HEK293 (cell line): Measurements from ENCODE around the gene HRK.

Experiments
- CTCF ChIA-PET: fragments of 350-600 bp; formaldehyde crosslinking; extraction: SDS; loops from one replicate; lab custom pipeline; 2021; ENCODE audit warnings: antibody characterized with exemption; lab: Yijun Ruan, JAX
- POLR2A ChIA-PET: fragments of 300-600 bp; formaldehyde crosslinking; extraction: SDS; loops from one replicate; lab custom pipeline; 2020; ENCODE audit warnings: antibody characterized with exemption, inconsistent platforms; lab: Yijun Ruan, JAX
- H3K27ac ChIP-seq: fragments of 200-500 bp; sonication (Bioruptor generic); 2 replicates; pipeline ENCODE4 v1.5.1; 2014; ENCODE audit warnings: low read depth, low read length, control low read depth, inconsistent platforms; ENCODE audit errors: extremely low read depth
- H3K36me3 ChIP-seq, 2 experiments: fragments of 200-500 bp in 1 of 2; sonication (Bioruptor generic) in 1 of 2; 1 replicate in 1 of 2; 2 replicates in 1 of 2; pipeline ENCODE4 v1.5.1; 2014 to 2017; ENCODE audit warnings: inconsistent platforms in 2 of 2, low read length in 2 of 2; ENCODE audit not compliant: control insufficient read depth in 2 of 2, insufficient read depth in 1 of 2
- H3K4me1 ChIP-seq: fragments of 200-500 bp; sonication (Bioruptor generic); 2 replicates; pipeline ENCODE4 v1.5.1; 2014; ENCODE audit warnings: mild to moderate bottlenecking, low read length, inconsistent platforms; ENCODE audit not compliant: control insufficient read depth, insufficient read depth
- H3K4me3 ChIP-seq: 2 replicates; pipeline ENCODE4 v1.5.1; 2011; ENCODE audit warnings: low read depth, mild to moderate bottlenecking, control low read depth, low read length, moderate library complexity
- H3K9me3 ChIP-seq: fragments of 200-500 bp; sonication (Bioruptor generic); 2 replicates; pipeline ENCODE4 v1.5.1; 2014; ENCODE audit warnings: low read depth, low read length, inconsistent platforms; ENCODE audit not compliant: control insufficient read depth, insufficient read depth
- GLIS2 ChIP-seq: fragments of 450-650 bp; formaldehyde crosslinking; IDR thresholded peaks from 2 replicates; pipeline ENCODE4 v1.5.1; 2016; ENCODE audit warnings: missing biosample characterization, missing genetic modification characterization
- OVOL3 ChIP-seq: fragments of 450-650 bp; formaldehyde crosslinking; IDR thresholded peaks from 2 replicates; pipeline ENCODE4 v1.5.1; 2016; ENCODE audit warnings: missing biosample characterization, missing genetic modification characterization
- ZNF155 ChIP-seq: fragments of 450-650 bp; formaldehyde crosslinking; IDR thresholded peaks from 2 replicates; pipeline ENCODE4 v1.5.1; 2016; ENCODE audit warnings: missing biosample characterization, missing genetic modification characterization
- ZNF202 ChIP-seq: fragments of 450-650 bp; formaldehyde crosslinking; IDR thresholded peaks from 2 replicates; pipeline ENCODE4 v1.5.1; 2016; ENCODE audit warnings: missing biosample characterization, missing genetic modification characterization, borderline replicate concordance
- ZNF473 ChIP-seq: fragments of 450-650 bp; formaldehyde crosslinking; IDR thresholded peaks from 2 replicates; pipeline ENCODE4 v1.5.1; 2017; ENCODE audit warnings: missing biosample characterization, missing genetic modification characterization
- ZNF560 ChIP-seq: fragments of 450-650 bp; formaldehyde crosslinking; IDR thresholded peaks from 2 replicates; pipeline ENCODE4 v1.5.1; 2017; ENCODE audit warnings: missing biosample characterization, missing genetic modification characterization, borderline replicate concordance
- ZNF600 ChIP-seq: fragments of 450-650 bp; formaldehyde crosslinking; IDR thresholded peaks from 2 replicates; pipeline ENCODE4 v1.5.1; 2016; ENCODE audit warnings: missing biosample characterization, missing genetic modification characterization
- ZNF707 ChIP-seq: fragments of 450-650 bp; formaldehyde crosslinking; IDR thresholded peaks from 2 replicates; pipeline ENCODE4 v1.5.1; 2016; ENCODE audit warnings: missing biosample characterization, missing genetic modification characterization
- TF ChIP-seq, protein P1 (sequence below): fragments of 450-650 bp; formaldehyde crosslinking; IDR thresholded peaks from 2 replicates; pipeline ENCODE4 v1.5.1; 2016; ENCODE audit warnings: missing biosample characterization, missing genetic modification characterization
- TF ChIP-seq, protein P2 (sequence below): fragments of 450-650 bp; formaldehyde crosslinking; IDR thresholded peaks from 2 replicates; pipeline ENCODE4 v1.5.1; 2016; ENCODE audit warnings: missing biosample characterization, missing genetic modification characterization
- TF ChIP-seq, protein P3 (sequence below): fragments of 450-650 bp; formaldehyde crosslinking; IDR thresholded peaks from 2 replicates; pipeline ENCODE4 v1.5.1; 2016; ENCODE audit warnings: missing biosample characterization, missing genetic modification characterization, borderline replicate concordance
- TF ChIP-seq, protein P4 (sequence below): fragments of 450-650 bp; formaldehyde crosslinking; IDR thresholded peaks from 2 replicates; pipeline ENCODE4 v1.5.1; 2017; ENCODE audit warnings: missing biosample characterization, missing genetic modification characterization
- TF ChIP-seq, protein P5 (sequence below): fragments of 450-650 bp; formaldehyde crosslinking; IDR thresholded peaks from 2 replicates; pipeline ENCODE4 v1.5.1; 2016; ENCODE audit warnings: missing biosample characterization, missing genetic modification characterization, low read depth

The HRK gene

DNA sequence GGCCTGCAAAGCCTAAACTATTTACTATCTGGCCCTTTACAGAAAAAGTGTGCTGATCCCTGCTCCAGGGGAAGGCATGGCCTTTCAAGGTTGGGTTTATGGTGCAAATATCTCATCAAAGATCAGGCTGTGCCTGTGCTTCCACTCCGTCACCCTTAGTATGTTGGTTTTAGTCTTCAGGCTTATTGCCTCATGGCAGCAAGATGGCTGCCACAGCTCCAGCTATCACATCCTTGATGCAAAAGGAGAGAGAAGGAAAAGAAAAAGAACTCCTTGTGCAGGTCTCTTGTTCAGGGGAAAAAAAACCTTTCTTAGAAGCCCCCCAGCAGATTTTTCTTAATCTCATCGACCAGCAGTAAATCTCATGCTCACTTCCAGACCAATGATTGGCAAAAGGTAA, 9.1 kb upstream of the HRK start (continued):
- TF ChIP-seq, protein P1, sequence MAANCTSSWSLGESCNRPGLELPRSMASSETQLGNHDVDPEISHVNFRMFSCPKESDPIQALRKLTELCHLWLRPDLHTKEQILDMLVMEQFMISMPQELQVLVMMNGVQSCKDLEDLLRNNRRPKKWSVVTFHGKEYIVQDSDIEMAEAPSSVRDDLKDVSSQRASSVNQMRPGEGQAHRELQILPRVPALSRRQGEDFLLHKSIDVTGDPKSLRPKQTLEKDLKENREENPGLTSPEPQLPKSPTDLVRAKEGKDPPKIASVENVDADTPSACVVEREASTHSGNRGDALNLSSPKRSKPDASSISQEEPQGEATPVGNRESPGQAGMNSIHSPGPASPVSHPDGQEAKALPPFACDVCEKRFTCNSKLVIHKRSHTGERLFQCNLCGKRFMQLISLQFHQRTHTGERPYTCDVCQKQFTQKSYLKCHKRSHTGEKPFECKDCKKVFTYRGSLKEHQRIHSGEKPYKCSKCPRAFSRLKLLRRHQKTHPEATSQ, result no peak
- no peak for TF ChIP-seq ZNF560
- peak; percentile 60; the same call in 1 of the 2 replicates for TF ChIP-seq ZNF202 (tag by site-specific recombination)
- TF ChIP-seq, protein P2, sequence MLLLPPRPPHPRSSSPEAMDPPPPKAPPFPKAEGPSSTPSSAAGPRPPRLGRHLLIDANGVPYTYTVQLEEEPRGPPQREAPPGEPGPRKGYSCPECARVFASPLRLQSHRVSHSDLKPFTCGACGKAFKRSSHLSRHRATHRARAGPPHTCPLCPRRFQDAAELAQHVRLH (tag by site-specific recombination), result peak; percentile 76; the same call in 1 of the 2 replicates
- TF ChIP-seq, protein P3, sequence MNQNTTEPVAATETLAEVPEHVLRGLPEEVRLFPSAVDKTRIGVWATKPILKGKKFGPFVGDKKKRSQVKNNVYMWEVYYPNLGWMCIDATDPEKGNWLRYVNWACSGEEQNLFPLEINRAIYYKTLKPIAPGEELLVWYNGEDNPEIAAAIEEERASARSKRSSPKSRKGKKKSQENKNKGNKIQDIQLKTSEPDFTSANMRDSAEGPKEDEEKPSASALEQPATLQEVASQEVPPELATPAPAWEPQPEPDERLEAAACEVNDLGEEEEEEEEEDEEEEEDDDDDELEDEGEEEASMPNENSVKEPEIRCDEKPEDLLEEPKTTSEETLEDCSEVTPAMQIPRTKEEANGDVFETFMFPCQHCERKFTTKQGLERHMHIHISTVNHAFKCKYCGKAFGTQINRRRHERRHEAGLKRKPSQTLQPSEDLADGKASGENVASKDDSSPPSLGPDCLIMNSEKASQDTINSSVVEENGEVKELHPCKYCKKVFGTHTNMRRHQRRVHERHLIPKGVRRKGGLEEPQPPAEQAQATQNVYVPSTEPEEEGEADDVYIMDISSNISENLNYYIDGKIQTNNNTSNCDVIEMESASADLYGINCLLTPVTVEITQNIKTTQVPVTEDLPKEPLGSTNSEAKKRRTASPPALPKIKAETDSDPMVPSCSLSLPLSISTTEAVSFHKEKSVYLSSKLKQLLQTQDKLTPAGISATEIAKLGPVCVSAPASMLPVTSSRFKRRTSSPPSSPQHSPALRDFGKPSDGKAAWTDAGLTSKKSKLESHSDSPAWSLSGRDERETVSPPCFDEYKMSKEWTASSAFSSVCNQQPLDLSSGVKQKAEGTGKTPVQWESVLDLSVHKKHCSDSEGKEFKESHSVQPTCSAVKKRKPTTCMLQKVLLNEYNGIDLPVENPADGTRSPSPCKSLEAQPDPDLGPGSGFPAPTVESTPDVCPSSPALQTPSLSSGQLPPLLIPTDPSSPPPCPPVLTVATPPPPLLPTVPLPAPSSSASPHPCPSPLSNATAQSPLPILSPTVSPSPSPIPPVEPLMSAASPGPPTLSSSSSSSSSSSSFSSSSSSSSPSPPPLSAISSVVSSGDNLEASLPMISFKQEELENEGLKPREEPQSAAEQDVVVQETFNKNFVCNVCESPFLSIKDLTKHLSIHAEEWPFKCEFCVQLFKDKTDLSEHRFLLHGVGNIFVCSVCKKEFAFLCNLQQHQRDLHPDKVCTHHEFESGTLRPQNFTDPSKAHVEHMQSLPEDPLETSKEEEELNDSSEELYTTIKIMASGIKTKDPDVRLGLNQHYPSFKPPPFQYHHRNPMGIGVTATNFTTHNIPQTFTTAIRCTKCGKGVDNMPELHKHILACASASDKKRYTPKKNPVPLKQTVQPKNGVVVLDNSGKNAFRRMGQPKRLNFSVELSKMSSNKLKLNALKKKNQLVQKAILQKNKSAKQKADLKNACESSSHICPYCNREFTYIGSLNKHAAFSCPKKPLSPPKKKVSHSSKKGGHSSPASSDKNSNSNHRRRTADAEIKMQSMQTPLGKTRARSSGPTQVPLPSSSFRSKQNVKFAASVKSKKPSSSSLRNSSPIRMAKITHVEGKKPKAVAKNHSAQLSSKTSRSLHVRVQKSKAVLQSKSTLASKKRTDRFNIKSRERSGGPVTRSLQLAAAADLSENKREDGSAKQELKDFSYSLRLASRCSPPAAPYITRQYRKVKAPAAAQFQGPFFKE, result no peak
- no peak for TF ChIP-seq ZNF707 (tag by site-specific recombination)
- no peak for TF ChIP-seq ZNF155
- TF ChIP-seq ZNF600 (tag by site-specific recombination), result no peak
- TF ChIP-seq, all 188 proteins: peak for 5

DNA sequence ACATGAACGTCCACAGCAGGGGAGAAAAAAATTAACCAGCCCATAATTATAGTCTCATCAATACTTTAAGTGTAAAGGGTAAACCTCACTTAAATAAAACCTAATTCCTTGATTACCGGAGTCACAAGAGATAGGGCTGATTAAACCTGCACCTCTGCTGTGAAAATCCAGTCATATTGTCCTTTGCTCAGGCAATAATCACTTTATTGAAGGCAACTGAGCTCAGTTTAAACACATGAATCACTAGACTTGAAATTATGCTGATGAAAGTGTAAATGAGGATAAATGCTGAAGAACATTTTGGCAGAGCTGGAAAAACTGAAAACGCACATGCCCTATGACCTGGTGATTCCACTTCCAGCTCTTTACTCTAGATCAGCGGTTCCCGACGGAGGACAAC, 6.7 kb upstream of the HRK start:
- no peaks in the 10 kb centered on the region for H3K36me3 ChIP-seq
- no peak overlapping the region for H3K4me3 ChIP-seq
- POLR2A ChIA-PET, result no interaction called here
- H3K27ac ChIP-seq, result no peak overlapping the region
- no peak for TF ChIP-seq GLIS2
- TF ChIP-seq, protein P4, sequence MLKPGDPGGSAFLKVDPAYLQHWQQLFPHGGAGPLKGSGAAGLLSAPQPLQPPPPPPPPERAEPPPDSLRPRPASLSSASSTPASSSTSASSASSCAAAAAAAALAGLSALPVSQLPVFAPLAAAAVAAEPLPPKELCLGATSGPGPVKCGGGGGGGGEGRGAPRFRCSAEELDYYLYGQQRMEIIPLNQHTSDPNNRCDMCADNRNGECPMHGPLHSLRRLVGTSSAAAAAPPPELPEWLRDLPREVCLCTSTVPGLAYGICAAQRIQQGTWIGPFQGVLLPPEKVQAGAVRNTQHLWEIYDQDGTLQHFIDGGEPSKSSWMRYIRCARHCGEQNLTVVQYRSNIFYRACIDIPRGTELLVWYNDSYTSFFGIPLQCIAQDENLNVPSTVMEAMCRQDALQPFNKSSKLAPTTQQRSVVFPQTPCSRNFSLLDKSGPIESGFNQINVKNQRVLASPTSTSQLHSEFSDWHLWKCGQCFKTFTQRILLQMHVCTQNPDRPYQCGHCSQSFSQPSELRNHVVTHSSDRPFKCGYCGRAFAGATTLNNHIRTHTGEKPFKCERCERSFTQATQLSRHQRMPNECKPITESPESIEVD (tag by site-specific recombination), result peak; percentile 49; the same call in 1 of the 2 replicates
- no peaks in the 10 kb centered on the region for H3K4me1 ChIP-seq
- CTCF ChIA-PET, result no interaction called here
- H3K9me3 ChIP-seq, result no peaks in the 10 kb centered on the region

DNA sequence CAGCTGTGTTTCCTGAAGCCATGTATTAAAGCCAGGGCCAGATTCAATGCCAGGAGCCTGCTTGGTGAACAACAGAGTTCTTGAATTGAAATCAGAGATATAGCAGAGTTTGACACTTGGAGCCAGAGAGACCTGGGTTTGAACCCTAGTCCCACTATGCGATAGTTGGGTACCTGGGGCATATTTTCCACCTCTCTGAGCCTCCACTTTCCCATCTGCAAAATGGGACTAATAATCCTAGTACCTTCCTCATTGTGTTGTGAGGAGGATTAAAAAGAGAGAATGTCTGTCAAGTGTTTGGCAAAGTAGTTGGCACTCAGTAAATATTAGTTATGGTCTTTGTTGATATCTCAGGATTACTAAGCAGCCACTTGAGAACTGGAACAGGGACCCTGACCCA, 6.0 kb upstream of the HRK start:
- TF ChIP-seq OVOL3 (tag by site-specific recombination) (no peak), ZNF473 (tag by site-specific recombination) (no peak)
- TF ChIP-seq, protein P5, sequence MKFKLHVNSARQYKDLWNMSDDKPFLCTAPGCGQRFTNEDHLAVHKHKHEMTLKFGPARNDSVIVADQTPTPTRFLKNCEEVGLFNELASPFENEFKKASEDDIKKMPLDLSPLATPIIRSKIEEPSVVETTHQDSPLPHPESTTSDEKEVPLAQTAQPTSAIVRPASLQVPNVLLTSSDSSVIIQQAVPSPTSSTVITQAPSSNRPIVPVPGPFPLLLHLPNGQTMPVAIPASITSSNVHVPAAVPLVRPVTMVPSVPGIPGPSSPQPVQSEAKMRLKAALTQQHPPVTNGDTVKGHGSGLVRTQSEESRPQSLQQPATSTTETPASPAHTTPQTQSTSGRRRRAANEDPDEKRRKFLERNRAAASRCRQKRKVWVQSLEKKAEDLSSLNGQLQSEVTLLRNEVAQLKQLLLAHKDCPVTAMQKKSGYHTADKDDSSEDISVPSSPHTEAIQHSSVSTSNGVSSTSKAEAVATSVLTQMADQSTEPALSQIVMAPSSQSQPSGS (tag by site-specific recombination), result 0 out of 2 replicates have a peak, but pooled peaks have one; percentile 21
- TF ChIP-seq, all 188 proteins: peak for 1
- CTCF ChIA-PET, result no interaction called here
- H3K4me1 ChIP-seq, result no peaks in the 10 kb centered on the region
- POLR2A ChIA-PET, result no interaction called here
- no peak overlapping the region for H3K27ac ChIP-seq
- H3K4me3 ChIP-seq, result no peak overlapping the region
- H3K36me3 ChIP-seq, result no peaks in the 10 kb centered on the region
- no peaks in the 10 kb centered on the region for H3K9me3 ChIP-seq
